Measurements from ENCODE around the gene SLC22A4. TPM values are rescaled to one million over a fixed set of nuclear protein-coding genes. Genes with fewer than 3 reads are reported as not detected.

Gene SLC22A4
- total RNA-seq, 4 donors from 2014 or later: 1.9 to 4.2 (median 2.5) TPM

DNA sequence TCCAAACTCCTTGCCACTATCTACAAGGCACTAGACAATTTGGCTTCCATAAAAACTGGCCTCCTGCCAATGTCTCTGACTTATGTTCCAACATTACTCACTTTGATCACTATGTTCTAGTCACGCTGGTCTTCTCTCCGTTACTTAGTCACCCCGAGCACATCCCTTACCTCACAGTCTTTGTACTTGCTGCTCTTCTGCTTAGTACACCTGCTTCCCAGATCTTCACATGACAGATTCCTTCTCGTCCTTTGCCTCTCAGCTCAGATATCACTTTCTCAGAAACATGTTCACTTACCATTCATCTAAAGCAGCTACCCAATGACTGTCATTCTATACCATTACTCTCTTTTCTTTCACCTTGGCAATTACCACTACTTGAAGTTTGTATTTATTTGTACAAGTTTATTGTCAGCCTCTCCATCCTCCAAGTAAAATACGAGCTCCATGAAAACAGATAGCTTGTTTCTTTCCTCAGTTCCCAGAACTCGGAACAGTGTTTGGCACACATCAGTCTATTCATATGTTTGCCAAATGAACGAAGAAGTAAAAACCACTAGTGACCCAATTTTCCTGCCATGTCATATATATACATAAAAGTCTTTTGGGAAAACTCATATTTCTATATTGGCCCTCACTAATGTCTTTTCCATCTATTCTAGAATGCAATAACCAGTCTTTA, 69.4 kb downstream of the SLC22A4 start:
- DNase-seq (ENCODE audit: low spot score in 2 of 2): peak in 1 of 2 donors; percentile 77
- Histone ChIP-seq H3K36me3 (peaks cover 0 to 2% (median 0%) of the 10 kb centered on the region in 3 donors), H3K9me3 (no peaks in the 10 kb centered on the region), H3K4me3 (no peak overlapping the region), H3K27ac (peak overlapping the region; percentile 44 to 79 (median 58)), H3K27me3 (no peaks in the 10 kb centered on the region), H3K4me1 (peaks cover 0 to 33% (median 6%) of the 10 kb centered on the region in 4 donors)
- TF ChIP-seq CTCF (IDR thresholded peaks at IDR 0.05) (no peak), EP300 (IDR thresholded peaks at IDR 0.05) (peak in 1 of 2 donors; percentile 74), POLR2A (IDR thresholded peaks at IDR 0.05) (no peak)
- 38 to 40% methylated on average over 7 of the region's 7 CpGs for WGBS, 2 donors

- Histone ChIP-seq H3K27ac (peak overlapping the region; percentile 44 to 84 (median 67)), H3K27me3 (no peaks in the 10 kb centered on the region), H3K9me3 (no peaks in the 10 kb centered on the region), H3K4me1 (peaks cover 0 to 38% (median 9%) of the 10 kb centered on the region in 4 donors), H3K4me3 (no peak overlapping the region), H3K36me3 (no peaks in the 10 kb centered on the region)
- DNase-seq (ENCODE audit: low spot score in 2 of 2): no peak
- WGBS, 2 donors: 11 to 20% methylated on average over 1 of the region's 1 CpG
- TF ChIP-seq CTCF (IDR thresholded peaks at IDR 0.05) (no peak), POLR2A (IDR thresholded peaks at IDR 0.05) (no peak), EP300 (IDR thresholded peaks at IDR 0.05) (peak in 1 of 2 donors; percentile 95)
Measured at GRCh38 chr5:132364319-132364718, 70.1 kb downstream of the SLC22A4 start.

DNA sequence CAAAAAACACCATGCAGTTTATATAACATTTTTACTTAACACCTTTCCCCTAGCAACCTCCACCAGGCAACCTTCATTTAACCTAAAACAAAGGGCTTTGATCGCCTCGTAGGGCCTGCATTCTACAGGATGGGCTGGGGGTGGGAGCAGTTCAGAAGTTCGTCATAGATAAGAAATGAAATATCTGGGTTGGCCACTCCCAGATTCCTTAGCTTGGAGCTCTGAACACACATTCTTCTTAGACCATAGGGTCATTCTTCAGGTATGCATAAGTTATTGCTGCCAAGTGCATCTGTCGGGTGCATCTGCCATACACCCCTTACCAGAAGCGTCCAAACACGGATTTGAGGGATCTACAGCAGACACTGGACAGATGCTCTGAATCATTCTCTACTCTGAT, 71.0 kb downstream of the SLC22A4 start:
- no peaks in the 10 kb centered on the region for H3K9me3 ChIP-seq
- DNase-seq (ENCODE audit: low spot score in 2 of 2): no peak
- H3K27me3 ChIP-seq: no peaks in the 10 kb centered on the region
- H3K27ac ChIP-seq: peak overlapping the region in 3 of 4 donors; percentile 55 to 84 (median 79)
- no peak overlapping the region for H3K4me3 ChIP-seq
- no peak for TF ChIP-seq POLR2A (IDR thresholded peaks at IDR 0.05)
- TF ChIP-seq EP300 (IDR thresholded peaks at IDR 0.05): no peak
- no peak for TF ChIP-seq CTCF (IDR thresholded peaks at IDR 0.05)
- WGBS, 2 donors: 64 to 66% methylated on average over 6 of the region's 6 CpGs
- H3K36me3 ChIP-seq: no peaks in the 10 kb centered on the region
- peaks cover 0 to 40% (median 12%) of the 10 kb centered on the region in 4 donors for H3K4me1 ChIP-seq

GRCh38 chr5:132368186-132368585, 74.0 kb downstream of the SLC22A4 start:
- H3K4me1 ChIP-seq: peaks cover 0 to 62% (median 14%) of the 10 kb centered on the region in 4 donors
- no peak for DNase-seq (ENCODE audit: low spot score in 2 of 2)
- TF ChIP-seq CTCF (IDR thresholded peaks at IDR 0.05) (no peak), EP300 (IDR thresholded peaks at IDR 0.05) (no peak), POLR2A (IDR thresholded peaks at IDR 0.05) (no peak)
- no peaks in the 10 kb centered on the region for H3K27me3 ChIP-seq
- H3K9me3 ChIP-seq: no peaks in the 10 kb centered on the region
- no peaks in the 10 kb centered on the region for H3K36me3 ChIP-seq
- 73 to 77% methylated on average over 4 of the region's 4 CpGs for WGBS, 2 donors
- H3K4me3 ChIP-seq: no peak overlapping the region
- peak overlapping the region in 2 of 4 donors; percentile 5 to 31 for H3K27ac ChIP-seq

GRCh38 chr5:132369007-132369473, 74.8 kb downstream of the SLC22A4 start:
- peaks cover 0 to 54% (median 12%) of the 10 kb centered on the region in 4 donors for H3K4me1 ChIP-seq
- no peak for DNase-seq (ENCODE audit: low spot score in 2 of 2)
- no peaks in the 10 kb centered on the region for H3K9me3 ChIP-seq
- H3K27me3 ChIP-seq: no peaks in the 10 kb centered on the region
- H3K27ac ChIP-seq: peak overlapping the region; percentile 78 to 91 (median 88)
- H3K36me3 ChIP-seq: no peaks in the 10 kb centered on the region
- H3K4me3 ChIP-seq: peak overlapping the region; percentile 77 to 88 (median 84)
- TF ChIP-seq EP300 (IDR thresholded peaks at IDR 0.05): no peak
- TF ChIP-seq POLR2A (IDR thresholded peaks at IDR 0.05): no peak
- no peak for TF ChIP-seq CTCF (IDR thresholded peaks at IDR 0.05)
- 3 to 5% methylated on average over 9 of the region's 9 CpGs for WGBS, 2 donors
